ENCODE results near the gene TEX48. TPM values are rescaled to one million over a fixed set of nuclear protein-coding genes. Genes with fewer than 3 reads are reported as not detected.

The TEX48 gene
- total and polyA plus RNA-seq, 10 of the 15 experiments (the other 5 are each of a cell fraction or from before 2014, with no cell fraction given), result not detected

DNA sequence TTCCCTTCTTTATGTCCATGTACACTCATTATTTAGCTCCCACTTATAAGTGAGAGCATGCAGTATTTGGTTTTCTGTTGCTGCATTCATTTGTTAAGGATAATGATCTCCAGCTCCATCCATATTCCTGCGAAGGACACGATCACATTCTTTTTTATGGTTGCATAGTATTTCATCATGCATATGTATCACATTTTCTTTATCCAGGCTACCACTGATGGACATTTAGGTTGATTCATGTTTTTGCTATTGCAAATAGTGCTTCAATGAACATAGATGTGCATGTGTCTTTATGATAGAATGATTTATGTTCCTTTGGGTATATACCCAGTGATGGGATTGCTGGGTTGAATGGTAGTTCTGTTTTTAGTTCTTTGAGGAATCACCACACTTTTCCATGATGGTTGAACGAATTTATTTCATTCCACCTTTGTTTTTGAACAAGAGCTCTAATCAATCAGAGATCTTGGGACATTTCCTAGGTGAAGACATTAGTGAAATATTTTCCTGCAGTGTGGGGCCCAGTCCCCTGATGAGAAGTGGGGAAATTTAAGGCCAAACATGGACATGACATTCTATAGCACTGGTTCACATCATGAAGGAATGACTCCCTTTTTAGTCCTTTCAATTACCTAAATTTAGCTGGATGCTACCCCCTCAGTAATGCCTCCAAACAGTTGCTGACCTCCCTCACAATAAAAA lies 7.1 kb upstream of the TEX48 start:
- H3K79me2 ChIP-seq (ENCODE audit: control insufficient read depth, insufficient read depth, low read length), result no peaks in the 10 kb centered on the region
- 56% methylated on average over 3 of the region's 3 CpGs for WGBS (ENCODE audit: insufficient coverage, insufficient replicate concordance, low lambda C conversion rate, missing lambda C conversion rate)
- ChIA-PET CTCF (interaction anchor here (0.8 to 1.9 kb wide), 2 partner anchors 26 to 326 kb away, joined by 3 to 5 read pairs; no protein-coding TSS in a partner anchor), SMC1A (ENCODE audit: uncharacterized antibody, unreplicated experiment) (no interaction called here), RAD21 (ENCODE audit: unreplicated experiment) (no interaction called here), POLR2A (no interaction called here)
- in situ Hi-C loops (cut with MboI), result no loop called here
- ATAC-seq (no peak), DNase-seq (ENCODE audit: low read depth, low spot score) (no peak), FAIRE-seq (no peak)
- no peak for TF ChIP-seq STAT3 (IDR thresholded peaks at IDR 0.05; ENCODE audit: low read depth, low read length)
- no peak for TF ChIP-seq POLR2AphosphoS5 (IDR thresholded peaks at IDR 0.05; ENCODE audit: low read length)
- TF ChIP-seq ESRRA (IDR thresholded peaks at IDR 0.05; ENCODE audit: low read length), result no peak
- no peak for TF ChIP-seq SP1 (IDR thresholded peaks at IDR 0.05; ENCODE audit: low read depth, low read length)
- intact Hi-C loops (cut with micrococcal nuclease; ENCODE audit: unreplicated experiment), result no loop called here
- no peak overlapping the region for H2AFZ ChIP-seq (ENCODE audit: control insufficient read depth, low read depth, low read length)
- BruUV-seq (replicated peaks), result no TSS peak
- H3K9ac ChIP-seq (ENCODE audit: control insufficient read depth, insufficient read depth, low read length), result no peak overlapping the region
- peaks cover 0 to 6% of the 10 kb centered on the region in 2 experiments; a peak in 2 of 4 replicates for H3K27me3 ChIP-seq (replicated peaks in 1 of 2; ENCODE audit: control insufficient read depth in 2 of 2, insufficient read depth in 2 of 2, low read length in 1 of 2)
- no peaks in the 10 kb centered on the region for H3K36me3 ChIP-seq (ENCODE audit: control insufficient read depth in 2 of 2, insufficient read depth in 2 of 2, low read length in 1 of 2)
- no peaks in the 10 kb centered on the region for H3K9me3 ChIP-seq (replicated peaks; ENCODE audit: control insufficient read depth, insufficient read depth, low read length)
- peaks cover 4% of the 10 kb centered on the region for H3K4me1 ChIP-seq (ENCODE audit: control insufficient read depth, insufficient read depth, low read length)
- H3K4me2 ChIP-seq (ENCODE audit: control insufficient read depth, insufficient read depth), result no peak overlapping the region
- no peak overlapping the region for H3K27ac ChIP-seq (ENCODE audit: control insufficient read depth, insufficient read depth)
- H4K20me1 ChIP-seq (ENCODE audit: control insufficient read depth, insufficient read depth), result no peaks in the 10 kb centered on the region; the same call in 1 of the 2 replicates
- H3K4me3 ChIP-seq, result no peak overlapping the region

DNA sequence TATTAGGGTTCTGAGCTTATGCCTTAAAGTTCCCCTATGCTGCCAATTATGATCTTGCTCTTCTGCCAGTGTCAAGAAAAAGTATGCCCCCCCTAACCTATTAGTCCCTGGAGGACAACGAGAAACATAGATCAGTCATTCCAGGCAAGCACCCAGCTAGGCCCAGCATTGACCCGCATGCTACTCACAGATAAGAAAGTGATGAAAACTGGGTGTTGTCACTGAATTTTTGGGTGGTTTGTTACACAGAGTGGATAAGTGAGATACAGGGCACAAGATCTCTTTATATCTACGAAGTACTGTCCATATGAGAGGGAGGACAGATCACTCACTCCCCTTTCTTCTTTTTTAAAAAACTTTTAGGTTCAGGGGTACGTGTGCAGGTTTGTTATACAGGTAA lies 6.4 kb upstream of the TEX48 start:
- in situ Hi-C loops (cut with MboI) (no loop called here), intact Hi-C loops (cut with micrococcal nuclease; ENCODE audit: unreplicated experiment) (no loop called here)
- Histone ChIP-seq H2AFZ (ENCODE audit: control insufficient read depth, low read depth, low read length) (no peak overlapping the region), H3K4me2 (ENCODE audit: control insufficient read depth, insufficient read depth) (no peak overlapping the region), H3K79me2 (ENCODE audit: control insufficient read depth, insufficient read depth, low read length) (no peaks in the 10 kb centered on the region), H3K4me1 (ENCODE audit: control insufficient read depth, insufficient read depth, low read length) (peaks cover 4% of the 10 kb centered on the region), H3K4me3 (no peak overlapping the region), H4K20me1 (ENCODE audit: control insufficient read depth, insufficient read depth) (no peaks in the 10 kb centered on the region), H3K27ac (ENCODE audit: control insufficient read depth, insufficient read depth) (no peak overlapping the region), H3K27me3 (replicated peaks in 1 of 2; ENCODE audit: control insufficient read depth in 2 of 2, insufficient read depth in 2 of 2, low read length in 1 of 2) (peaks cover 0 to 4% of the 10 kb centered on the region in 2 experiments; a peak in 2 of 4 replicates), H3K36me3 (ENCODE audit: control insufficient read depth in 2 of 2, insufficient read depth in 2 of 2, low read length in 1 of 2) (no peaks in the 10 kb centered on the region), H3K9ac (ENCODE audit: control insufficient read depth, insufficient read depth, low read length) (no peak overlapping the region), H3K9me3 (replicated peaks; ENCODE audit: control insufficient read depth, insufficient read depth, low read length) (no peaks in the 10 kb centered on the region)
- DNase-seq (ENCODE audit: low read depth, low spot score) (no peak), ATAC-seq (no peak), FAIRE-seq (no peak)
- ChIA-PET SMC1A (ENCODE audit: uncharacterized antibody, unreplicated experiment) (no interaction called here), RAD21 (ENCODE audit: unreplicated experiment) (no interaction called here), POLR2A (no interaction called here), CTCF (no interaction called here)
- 45% methylated on average over 4 of the region's 4 CpGs for WGBS (ENCODE audit: insufficient coverage, insufficient replicate concordance, low lambda C conversion rate, missing lambda C conversion rate)
- no TSS peak for BruUV-seq (replicated peaks)
- TF ChIP-seq, protein P1, sequence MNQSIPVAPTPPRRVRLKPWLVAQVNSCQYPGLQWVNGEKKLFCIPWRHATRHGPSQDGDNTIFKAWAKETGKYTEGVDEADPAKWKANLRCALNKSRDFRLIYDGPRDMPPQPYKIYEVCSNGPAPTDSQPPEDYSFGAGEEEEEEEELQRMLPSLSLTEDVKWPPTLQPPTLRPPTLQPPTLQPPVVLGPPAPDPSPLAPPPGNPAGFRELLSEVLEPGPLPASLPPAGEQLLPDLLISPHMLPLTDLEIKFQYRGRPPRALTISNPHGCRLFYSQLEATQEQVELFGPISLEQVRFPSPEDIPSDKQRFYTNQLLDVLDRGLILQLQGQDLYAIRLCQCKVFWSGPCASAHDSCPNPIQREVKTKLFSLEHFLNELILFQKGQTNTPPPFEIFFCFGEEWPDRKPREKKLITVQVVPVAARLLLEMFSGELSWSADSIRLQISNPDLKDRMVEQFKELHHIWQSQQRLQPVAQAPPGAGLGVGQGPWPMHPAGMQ (IDR thresholded peaks at IDR 0.05; ENCODE audit: borderline replicate concordance), result no peak
- TF ChIP-seq, protein P2, sequence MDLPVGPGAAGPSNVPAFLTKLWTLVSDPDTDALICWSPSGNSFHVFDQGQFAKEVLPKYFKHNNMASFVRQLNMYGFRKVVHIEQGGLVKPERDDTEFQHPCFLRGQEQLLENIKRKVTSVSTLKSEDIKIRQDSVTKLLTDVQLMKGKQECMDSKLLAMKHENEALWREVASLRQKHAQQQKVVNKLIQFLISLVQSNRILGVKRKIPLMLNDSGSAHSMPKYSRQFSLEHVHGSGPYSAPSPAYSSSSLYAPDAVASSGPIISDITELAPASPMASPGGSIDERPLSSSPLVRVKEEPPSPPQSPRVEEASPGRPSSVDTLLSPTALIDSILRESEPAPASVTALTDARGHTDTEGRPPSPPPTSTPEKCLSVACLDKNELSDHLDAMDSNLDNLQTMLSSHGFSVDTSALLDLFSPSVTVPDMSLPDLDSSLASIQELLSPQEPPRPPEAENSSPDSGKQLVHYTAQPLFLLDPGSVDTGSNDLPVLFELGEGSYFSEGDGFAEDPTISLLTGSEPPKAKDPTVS (IDR thresholded peaks at IDR 0.05; ENCODE audit: low read depth, low read length), result no peak
- TF ChIP-seq PAX5 (IDR thresholded peaks at IDR 0.05; ENCODE audit: borderline replicate concordance, low read depth, low read length), result no peak
- TF ChIP-seq NKRF (conservative IDR thresholded peaks at IDR 0.05), result no peak
- no peak for TF ChIP-seq IKZF1 (conservative IDR thresholded peaks at IDR 0.05)
- no peak for TF ChIP-seq MEF2A (IDR thresholded peaks at IDR 0.05; ENCODE audit: insufficient read depth, low read depth, low read length)
- no peak for TF ChIP-seq POLR2A (IDR thresholded peaks at IDR 0.05; ENCODE audit: low read depth, low read length)
- no peak for TF ChIP-seq LARP7 (IDR thresholded peaks at IDR 0.05)
- no peak for TF ChIP-seq ETV6 (conservative IDR thresholded peaks at IDR 0.05 in 1 of 2, IDR thresholded peaks at IDR 0.05 in 1 of 2; ENCODE audit: borderline replicate concordance in 1 of 2, low read depth in 1 of 2)
